K562 (cell line): ENCODE measurements around the gene ERP44. TPM values are rescaled to one million over a fixed set of nuclear protein-coding genes. Genes with fewer than 3 reads are reported as not detected.

Experiments used
- ATAC-seq: fragments of 200-7000 bp; cut with Tn5 transposase; 3 replicates; pipeline ENCODE4 v1.9.1; 2020; ENCODE audit warnings: moderate library complexity
- BruUV-seq: library from RNA; stranded (reverse); fragments of 400-500 nt; replicated peaks from 2 replicates; lab custom pipeline; 2021; lab: Mats Ljungman, UMichigan
- CTCF ChIA-PET: fragments of 300-600 bp; formaldehyde crosslinking; extraction: SDS; loops from one replicate; lab custom pipeline; 2021; ENCODE audit warnings: low intra/inter-chr PET ratio; lab: Yijun Ruan, JAX
- POLR2A ChIA-PET: fragments of 300-600, 350-650 bp; sonication (Branson Sonifier 250); formaldehyde crosslinking; extraction: SDS; loops from one replicate; lab custom pipeline; 2021; ENCODE audit warnings: antibody characterized with exemption, inconsistent platforms; lab: Yijun Ruan, JAX
- DNase-seq, 4 experiments: peaks; one replicate each; pipeline versions ENCODE4 v3.0.0 to v3.0.0-alpha.2; 2011 to 2018; ENCODE audit warnings: low spot score in 3 of 4, mixed read lengths in 3 of 4; ENCODE audit errors: extremely low read depth in 1 of 4
- FAIRE-seq: peaks from 2 replicates; lab custom pipeline; 2011; peaks lifted over from hg19 to GRCh38; lab: Jason Lieb, UNC
- H2AFZ ChIP-seq: 2 replicates; pipeline ENCODE4 v1.6.0; 2011; ENCODE audit warnings: low read depth, low read length, control low read depth, inconsistent platforms
- H3K27ac ChIP-seq: fragments of 200-600 bp; 3 replicates; pipeline ENCODE4 v1.8.0; 2011; ENCODE audit warnings: low read depth, mild to moderate bottlenecking, control low read depth, inconsistent platforms, low read length, moderate library complexity, mixed read lengths; ENCODE audit errors: extremely low read depth
- H3K27me3 ChIP-seq, 2 experiments: fragments of 300-600 bp in 1 of 2; 2 replicates in 1 of 2; 3 replicates in 1 of 2; pipeline versions ENCODE4 v1.6.0 to v1.8.0; 2011; ENCODE audit warnings: inconsistent platforms in 2 of 2, low read length in 2 of 2, mild to moderate bottlenecking in 1 of 2, mixed read lengths in 1 of 2, moderate library complexity in 1 of 2; ENCODE audit not compliant: control insufficient read depth in 2 of 2, insufficient read depth in 2 of 2
- H3K36me3 ChIP-seq: fragments of 300-600 bp; 3 replicates; pipeline ENCODE4 v1.8.0; 2011; ENCODE audit warnings: mild to moderate bottlenecking, low read length, inconsistent platforms; ENCODE audit not compliant: control insufficient read depth, insufficient read depth
- H3K4me1 ChIP-seq, 2 experiments: fragments of 200-600 bp in 1 of 2; replicated peaks in 1 of 2; 2 replicates in 1 of 2; 3 replicates in 1 of 2; pipeline versions ENCODE4 v1.5.1 to v1.8.0; 2011; ENCODE audit warnings: inconsistent platforms in 2 of 2, low read length in 2 of 2, mild to moderate bottlenecking in 1 of 2, mixed read lengths in 1 of 2, moderate library complexity in 1 of 2; ENCODE audit not compliant: control insufficient read depth in 2 of 2, insufficient read depth in 2 of 2
- H3K4me2 ChIP-seq: 2 replicates; pipeline ENCODE4 v1.6.1; 2011; ENCODE audit warnings: low read length, control low read depth, inconsistent platforms, mixed read lengths; ENCODE audit not compliant: insufficient read depth
- H3K4me3 ChIP-seq: fragments of 200-600 bp; sonication (generic), shearing (Covaris generic); 2 replicates; pipeline ENCODE4 v1.5.1; 2016; ENCODE audit warnings: control low read depth, inconsistent platforms
- H3K79me2 ChIP-seq: fragments of 200-600 bp; 3 replicates; pipeline ENCODE4 v1.8.0; 2011; ENCODE audit warnings: low read length, inconsistent platforms; ENCODE audit not compliant: control insufficient read depth, insufficient read depth
- H3K9ac ChIP-seq, 2 experiments: 2 replicates each; pipeline versions ENCODE4 v1.6.0 to v1.6.1; 2011; ENCODE audit warnings: low read depth in 2 of 2, low read length in 2 of 2, control low read depth in 1 of 2, inconsistent platforms in 1 of 2, mild to moderate bottlenecking in 1 of 2, mixed read lengths in 1 of 2; ENCODE audit not compliant: insufficient read depth in 1 of 2
- H3K9me1 ChIP-seq: one replicate; pipeline ENCODE4 v1.6.0; 2011; ENCODE audit warnings: inconsistent platforms, mild to moderate bottlenecking, low read length, moderate library complexity; ENCODE audit not compliant: control insufficient read depth, insufficient read depth
- H3K9me3 ChIP-seq: replicated peaks from 2 replicates; pipeline ENCODE4 v1.5.1; 2011; ENCODE audit warnings: low read depth, low read length, inconsistent platforms; ENCODE audit not compliant: control insufficient read depth, insufficient read depth
- H4K20me1 ChIP-seq: replicated peaks from 2 replicates; pipeline ENCODE4 v1.6.1; 2011; ENCODE audit warnings: low read length, inconsistent platforms, mixed read lengths; ENCODE audit not compliant: control insufficient read depth, insufficient read depth
- BACH1 ChIP-seq: fragments of 200-800 bp; sonication (Bioruptor generic); IDR thresholded peaks from 2 replicates; pipeline ENCODE4 v1.6.1; 2016; ENCODE audit warnings: missing genetic modification characterization, missing compliant biosample characterization
- CBX8 ChIP-seq: fragments of 200-600 bp; sonication (generic); IDR thresholded peaks from 2 replicates; pipeline ENCODE4 v1.6.1; 2012; ENCODE audit warnings: borderline replicate concordance, mixed run types, low read depth, mild to moderate bottlenecking, moderate library complexity, mixed read lengths, low read length, control low read depth, inconsistent platforms; ENCODE audit not compliant: poor library complexity, severe bottlenecking; ENCODE audit errors: extremely low read depth
- CHD1 ChIP-seq: fragments of 200-600 bp; sonication (generic); IDR thresholded peaks from one replicate; pipeline ENCODE4 v1.6.1; 2012; ENCODE audit warnings: mild to moderate bottlenecking, moderate library complexity, low read length, inconsistent platforms
- CHD4 ChIP-seq: fragments of 200-600 bp; sonication (generic); IDR thresholded peaks from 3 replicates; pipeline ENCODE4 v1.6.1; 2012; ENCODE audit warnings: low read depth, mild to moderate bottlenecking, mixed read lengths, low read length, inconsistent platforms; ENCODE audit not compliant: insufficient read depth, insufficient replicate concordance, poor library complexity, severe bottlenecking
- RAD51 ChIP-seq: fragments of 450-650 bp; IDR thresholded peaks from 2 replicates; pipeline ENCODE4 v1.7.1; 2016; ENCODE audit warnings: low read depth, mild to moderate bottlenecking, borderline replicate concordance
- RFX7 ChIP-seq: fragments of 250-450 bp; sonication (Bioruptor Pico); IDR thresholded peaks from 2 replicates; pipeline ENCODE4 v1.5.1; 2021; ENCODE audit warnings: mild to moderate bottlenecking
- SIX5 ChIP-seq, 2 experiments: IDR thresholded peaks; 2 replicates each; pipeline ENCODE4 v1.6.1; 2011; ENCODE audit warnings: low read length in 2 of 2, borderline replicate concordance in 1 of 2, low read depth in 1 of 2, mild to moderate bottlenecking in 1 of 2, moderate library complexity in 1 of 2; ENCODE audit not compliant: insufficient read depth in 1 of 2
- SMARCA5 ChIP-seq: fragments of 450-650 bp; IDR thresholded peaks from 2 replicates; pipeline ENCODE4 v1.6.1; 2016
- SMARCB1 ChIP-seq: IDR thresholded peaks from 2 replicates; pipeline ENCODE4 v1.6.1; 2011; ENCODE audit warnings: improper control_type of control experiment, low read depth; ENCODE audit not compliant: insufficient read length
- SPI1 ChIP-seq: IDR thresholded peaks from 2 replicates; pipeline ENCODE4 v1.6.1; 2011; ENCODE audit warnings: low read depth, low read length, control low read depth, borderline replicate concordance
- TGIF2 ChIP-seq: sonication (generic); formaldehyde crosslinking; IDR thresholded peaks from 2 replicates; pipeline ENCODE4 v1.8.1; 2022; ENCODE audit warnings: mild to moderate bottlenecking, missing genetic modification reagents, moderate library complexity
- WGBS: fragments of 100-300 bp; shearing (Covaris generic); methylation state at CpG from one replicate; pipeline ENCODE4 v1.1.6; 2016; ENCODE audit warnings: low coverage, mixed read lengths; ENCODE audit not compliant: insufficient coverage; ENCODE audit errors: missing lambda C conversion rate; 5-methylcytosine and 5-hydroxymethylcytosine counted together
- in situ Hi-C: fragments of 300-500 bp; cut with MboI; formaldehyde crosslinking; loops from 4 replicates; pipeline ENCODE4 v1.15.0; 2018; ENCODE audit warnings: inconsistent platforms, mixed read lengths
- intact Hi-C: fragments of 100-400 bp; cut with micrococcal nuclease; formaldehyde crosslinking; loops from 2 replicates; pipeline ENCODE4 v1.14.2; 2022
- polyA plus RNA-seq, 8 experiments: library from polyadenylated mRNA; depleted of rRNA in 4 of 8; stranded (reverse) in 5 of 8; unstranded in 3 of 8; fragments of >200 nt; fragmentation: Nextera tagmentation in 2 of 8; fragmentation: Illumina TruSeq in 1 of 8; extraction: Ambion mirVana in 2 of 8; extraction: Trizol in 1 of 8; gene quantifications; 2 replicates each; pipeline versions ENCODE4 v1.2.1 to v1.2.3, GENCODE V29; 2011 to 2014; ENCODE audit warnings: inconsistent platforms in 1 of 8, missing spikeins in 1 of 8
- total RNA-seq, 7 experiments: library from RNA; depleted of rRNA in 6 of 7; stranded (reverse); fragments of >200 nt in 6 of 7; fragmentation: Illumina TruSeq in 2 of 7; extraction: Trizol in 2 of 7; gene quantifications; 2 replicates each; pipeline versions ENCODE4 v1.2.1 to v1.2.3, GENCODE V29; 2011 to 2021; ENCODE audit warnings: low replicate concordance in 1 of 7
- TF ChIP-seq, protein P1 (sequence below): IDR thresholded peaks from 2 replicates; pipeline ENCODE4 v1.6.1; 2011; ENCODE audit warnings: borderline replicate concordance, low read depth, mild to moderate bottlenecking, moderate library complexity, low read length; ENCODE audit not compliant: insufficient read depth, poor library complexity, severe bottlenecking
- TF ChIP-seq, protein P2 (sequence below), 2 experiments: fragments of 450-650 bp; IDR thresholded peaks; 2 replicates each; pipeline ENCODE4 v1.6.1; 2016
- TF ChIP-seq, protein P3 (sequence below): fragments of 250-450 bp; sonication (Bioruptor Pico); IDR thresholded peaks from 2 replicates; pipeline ENCODE4 v1.8.0; 2022; ENCODE audit warnings: inconsistent platforms

The ERP44 gene
- total and polyA plus RNA-seq, 9 of the 15 experiments (the other 6 are each of a cell fraction or from before 2014, with no cell fraction given): 9.2 to 23.4 (median 13.6) TPM

DNA sequence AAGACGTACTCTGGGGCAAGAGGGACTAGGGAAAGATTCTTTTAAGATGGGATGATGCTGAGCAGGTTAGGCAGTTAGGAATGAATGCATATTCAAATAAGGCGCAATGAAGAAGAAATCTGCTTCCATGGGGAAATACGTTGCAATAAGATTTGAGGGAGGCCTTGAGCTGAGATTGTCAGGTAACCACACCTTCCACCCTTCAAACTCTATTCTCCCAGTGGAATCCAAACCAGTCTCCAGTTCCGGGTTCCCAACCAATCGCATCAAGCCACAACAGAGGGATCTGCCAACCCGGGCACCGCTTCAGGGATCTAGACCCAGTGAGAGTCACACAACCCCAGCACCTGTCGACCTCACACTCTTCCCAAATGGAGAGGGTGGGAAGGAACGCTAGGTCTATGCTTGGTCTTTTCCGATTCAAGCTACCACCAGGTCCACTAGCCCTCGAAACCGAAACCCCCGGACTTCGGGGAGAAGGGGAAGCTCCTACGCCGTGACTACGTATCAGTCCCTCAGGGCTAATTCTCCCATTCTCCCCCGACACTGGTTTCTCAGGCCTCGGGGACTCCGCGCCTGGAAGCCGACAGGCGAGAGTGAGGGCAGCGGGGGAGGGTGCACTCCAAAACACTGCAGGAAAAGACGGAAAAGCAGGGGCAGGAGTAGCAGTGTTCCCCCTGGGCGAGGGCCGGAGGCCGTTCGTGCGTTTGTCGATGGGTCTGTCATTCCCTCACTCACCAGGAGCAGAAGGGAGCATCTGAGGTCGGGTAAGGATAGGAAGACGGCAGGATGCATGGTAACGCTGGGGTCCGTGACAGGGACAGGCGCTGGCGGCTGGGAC is 534 bp downstream of the ERP44 start:
- ATAC-seq (peak; percentile 55), FAIRE-seq (no peak), DNase-seq (peak; percentile 38 to 66 (median 51))
- Histone ChIP-seq H2AFZ (peak overlapping the region; percentile 75), H3K27me3 (no peaks in the 10 kb centered on the region), H3K4me3 (peak overlapping the region; percentile 83), H3K27ac (peak overlapping the region; percentile 84), H3K9me3 (no peaks in the 10 kb centered on the region), H4K20me1 (peaks cover 9% of the 10 kb centered on the region; the same call in 1 of the 2 replicates), H3K79me2 (peaks cover 68% of the 10 kb centered on the region), H3K36me3 (peaks cover 4% of the 10 kb centered on the region; the same call in 2 of the 3 replicates), H3K9me1 (no peaks in the 10 kb centered on the region), H3K9ac (peak overlapping the region; percentile 85 to 95), H3K4me2 (peak overlapping the region; percentile 95), H3K4me1 (peaks cover 4 to 17% of the 10 kb centered on the region in 2 experiments; a peak in 2 of 5 replicates)
- in situ Hi-C loops (no loop called here), intact Hi-C loops (loop anchor here (2.0 to 10.0 kb wide), 3 partner anchors 27 to 273 kb away; partner anchors contain the start of gene NR4A3)
- whole genome bisulfite sequencing: 1% methylated on average over 36 of the region's 37 CpGs
- ChIA-PET CTCF (no interaction called here), POLR2A (interaction anchor here (0.5 to 5.3 kb wide), 3 partner anchors 8 to 36 kb away, joined by 5 to 35 read pairs (median 6); no protein-coding TSS in a partner anchor)
- TSS peak; percentile 55 for BruUV-seq
- peak; percentile 66; the same call in 1 of the 2 replicates for TF ChIP-seq TGIF2 (CRISPR knock-in tag)
- TF ChIP-seq RFX7: no peak
- no peak for TF ChIP-seq BACH1 (tag)
- no peak for TF ChIP-seq SIX5 (IDR thresholded peaks at IDR 0.05; ENCODE audit: borderline replicate concordance in 1 of 2, insufficient read depth in 1 of 2, low read depth in 1 of 2, low read length in 2 of 2)
- no peak for TF ChIP-seq SPI1
- TF ChIP-seq, protein P1, sequence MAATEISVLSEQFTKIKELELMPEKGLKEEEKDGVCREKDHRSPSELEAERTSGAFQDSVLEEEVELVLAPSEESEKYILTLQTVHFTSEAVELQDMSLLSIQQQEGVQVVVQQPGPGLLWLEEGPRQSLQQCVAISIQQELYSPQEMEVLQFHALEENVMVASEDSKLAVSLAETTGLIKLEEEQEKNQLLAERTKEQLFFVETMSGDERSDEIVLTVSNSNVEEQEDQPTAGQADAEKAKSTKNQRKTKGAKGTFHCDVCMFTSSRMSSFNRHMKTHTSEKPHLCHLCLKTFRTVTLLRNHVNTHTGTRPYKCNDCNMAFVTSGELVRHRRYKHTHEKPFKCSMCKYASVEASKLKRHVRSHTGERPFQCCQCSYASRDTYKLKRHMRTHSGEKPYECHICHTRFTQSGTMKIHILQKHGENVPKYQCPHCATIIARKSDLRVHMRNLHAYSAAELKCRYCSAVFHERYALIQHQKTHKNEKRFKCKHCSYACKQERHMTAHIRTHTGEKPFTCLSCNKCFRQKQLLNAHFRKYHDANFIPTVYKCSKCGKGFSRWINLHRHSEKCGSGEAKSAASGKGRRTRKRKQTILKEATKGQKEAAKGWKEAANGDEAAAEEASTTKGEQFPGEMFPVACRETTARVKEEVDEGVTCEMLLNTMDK: no peak
- TF ChIP-seq, protein P2, sequence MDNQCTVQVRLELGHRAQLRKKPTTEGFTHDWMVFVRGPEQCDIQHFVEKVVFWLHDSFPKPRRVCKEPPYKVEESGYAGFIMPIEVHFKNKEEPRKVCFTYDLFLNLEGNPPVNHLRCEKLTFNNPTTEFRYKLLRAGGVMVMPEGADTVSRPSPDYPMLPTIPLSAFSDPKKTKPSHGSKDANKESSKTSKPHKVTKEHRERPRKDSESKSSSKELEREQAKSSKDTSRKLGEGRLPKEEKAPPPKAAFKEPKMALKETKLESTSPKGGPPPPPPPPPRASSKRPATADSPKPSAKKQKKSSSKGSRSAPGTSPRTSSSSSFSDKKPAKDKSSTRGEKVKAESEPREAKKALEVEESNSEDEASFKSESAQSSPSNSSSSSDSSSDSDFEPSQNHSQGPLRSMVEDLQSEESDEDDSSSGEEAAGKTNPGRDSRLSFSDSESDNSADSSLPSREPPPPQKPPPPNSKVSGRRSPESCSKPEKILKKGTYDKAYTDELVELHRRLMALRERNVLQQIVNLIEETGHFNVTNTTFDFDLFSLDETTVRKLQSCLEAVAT (IDR thresholded peaks at IDR 0.05): peak; percentile 60 to 68; a peak in 3 of 4 replicates
- TF ChIP-seq, protein P3, sequence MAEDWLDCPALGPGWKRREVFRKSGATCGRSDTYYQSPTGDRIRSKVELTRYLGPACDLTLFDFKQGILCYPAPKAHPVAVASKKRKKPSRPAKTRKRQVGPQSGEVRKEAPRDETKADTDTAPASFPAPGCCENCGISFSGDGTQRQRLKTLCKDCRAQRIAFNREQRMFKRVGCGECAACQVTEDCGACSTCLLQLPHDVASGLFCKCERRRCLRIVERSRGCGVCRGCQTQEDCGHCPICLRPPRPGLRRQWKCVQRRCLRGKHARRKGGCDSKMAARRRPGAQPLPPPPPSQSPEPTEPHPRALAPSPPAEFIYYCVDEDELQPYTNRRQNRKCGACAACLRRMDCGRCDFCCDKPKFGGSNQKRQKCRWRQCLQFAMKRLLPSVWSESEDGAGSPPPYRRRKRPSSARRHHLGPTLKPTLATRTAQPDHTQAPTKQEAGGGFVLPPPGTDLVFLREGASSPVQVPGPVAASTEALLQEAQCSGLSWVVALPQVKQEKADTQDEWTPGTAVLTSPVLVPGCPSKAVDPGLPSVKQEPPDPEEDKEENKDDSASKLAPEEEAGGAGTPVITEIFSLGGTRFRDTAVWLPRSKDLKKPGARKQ: no peak
- TF ChIP-seq CBX8: no peak
- no peak for TF ChIP-seq RAD51
- TF ChIP-seq CHD1: peak; percentile 35
- no peak for TF ChIP-seq SMARCB1
- TF ChIP-seq SMARCA5: 0 out of 2 replicates have a peak, but pooled peaks have one; percentile 25
- no peak for TF ChIP-seq CHD4
